GM18519 (cell line): Measurements from ENCODE around the gene AMZ1.

ENCODE experiments used
- ATAC-seq: cut with Tn5 transposase; IDR thresholded peaks from one replicate; pipeline ENCODE4 v1.9.1; 2021; ENCODE audit warnings: mild to moderate bottlenecking, moderate library complexity; ENCODE audit not compliant: unreplicated experiment, low FRiP score

Gene AMZ1

DNA sequence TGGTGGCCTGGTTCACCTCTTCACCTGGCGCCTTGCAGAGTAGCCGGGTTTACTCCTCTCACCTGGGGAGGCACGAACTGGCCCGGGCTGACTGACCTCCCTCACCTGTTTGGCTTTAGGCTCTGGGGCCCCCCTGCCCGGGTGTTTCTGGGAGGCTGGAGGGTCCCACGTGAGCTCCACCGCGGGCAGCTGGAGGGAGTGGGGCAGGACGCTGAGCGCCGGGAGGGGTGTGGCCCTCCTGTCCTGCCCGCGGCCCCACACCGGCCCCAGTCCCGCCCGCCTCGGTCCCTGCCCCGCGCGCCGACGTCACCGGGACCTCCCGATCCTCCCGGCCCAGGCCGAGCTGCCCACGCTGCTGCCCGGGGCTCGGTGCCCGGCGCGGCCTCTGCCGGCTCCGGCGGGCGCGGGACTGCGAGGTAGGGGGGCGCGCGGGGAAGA is at the start of gene AMZ1:
Gene AMZ1 (plus strand): TSS at position 322 of the 438 bp plus-strand sequence. CDS start 12,250 bp downstream, outside the sequence.
- no peak for ATAC-seq

- ATAC-seq: no peak
Measured at GRCh38 chr7:2638224-2638991, 49.6 kb upstream of the AMZ1 start.

DNA sequence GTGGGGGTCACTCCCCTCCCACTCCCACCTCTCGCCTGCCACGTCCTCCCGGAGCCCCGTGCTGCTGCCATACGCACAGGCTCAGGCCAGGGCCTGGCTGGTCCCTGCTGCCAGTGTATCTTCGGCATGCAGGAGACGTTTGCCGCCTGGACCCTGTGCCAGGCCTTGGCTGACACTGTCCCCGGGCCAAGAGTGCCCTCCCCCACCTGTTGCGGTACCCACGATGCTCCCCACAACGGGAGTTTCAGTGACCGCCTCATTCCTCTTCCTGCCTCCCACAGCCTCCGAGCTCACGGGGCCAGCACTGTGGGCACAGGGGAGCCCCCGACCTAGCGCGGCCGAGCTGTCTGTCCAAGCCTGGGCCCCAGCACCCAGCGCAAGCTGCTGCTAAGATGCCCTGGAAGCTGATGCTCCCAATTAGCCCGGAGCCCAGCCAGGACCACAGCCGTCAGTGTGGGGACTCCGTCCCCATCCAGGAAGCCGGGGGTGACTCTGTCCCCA is 48.8 kb upstream of the AMZ1 start:
- ATAC-seq: no peak

DNA sequence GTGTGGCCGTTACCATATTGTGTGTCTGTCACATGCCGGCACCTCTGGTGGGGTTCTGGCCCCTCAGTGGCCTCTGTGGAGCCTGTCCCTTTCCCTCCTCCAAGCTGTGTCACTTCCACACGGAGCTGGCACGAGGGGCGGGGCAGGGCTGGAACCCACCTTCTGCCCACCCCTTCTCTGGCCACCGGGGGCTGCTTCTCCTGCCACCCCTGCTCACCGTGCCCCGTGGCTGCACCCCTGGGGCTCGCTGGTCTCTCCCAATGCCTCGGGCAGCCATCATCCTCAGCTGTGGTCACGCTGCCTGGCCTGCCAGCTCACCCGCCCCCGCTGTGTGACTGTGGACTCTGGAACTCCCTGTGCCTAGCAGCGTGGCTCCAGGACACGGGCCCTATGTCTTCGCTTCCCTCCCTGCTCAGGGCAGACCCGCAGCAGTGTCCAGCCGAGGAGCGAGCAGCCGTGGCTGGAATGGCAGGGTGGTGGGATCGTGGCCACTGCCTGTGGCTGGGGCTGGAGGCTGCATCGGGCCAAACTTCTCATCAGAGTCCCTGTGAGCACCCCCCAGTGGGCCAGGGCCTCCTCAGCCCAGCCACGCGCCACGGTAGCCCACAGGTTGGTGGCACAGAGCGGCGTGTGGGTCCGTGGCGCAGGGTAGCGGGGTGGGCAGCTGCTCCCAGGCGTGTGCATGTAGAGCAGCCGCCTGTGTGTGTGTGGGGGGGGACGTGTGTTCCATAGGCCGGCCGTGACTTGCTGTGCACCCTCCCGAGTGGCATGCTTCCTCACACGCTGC is 48.1 kb upstream of the AMZ1 start:
- no peak for ATAC-seq

DNA sequence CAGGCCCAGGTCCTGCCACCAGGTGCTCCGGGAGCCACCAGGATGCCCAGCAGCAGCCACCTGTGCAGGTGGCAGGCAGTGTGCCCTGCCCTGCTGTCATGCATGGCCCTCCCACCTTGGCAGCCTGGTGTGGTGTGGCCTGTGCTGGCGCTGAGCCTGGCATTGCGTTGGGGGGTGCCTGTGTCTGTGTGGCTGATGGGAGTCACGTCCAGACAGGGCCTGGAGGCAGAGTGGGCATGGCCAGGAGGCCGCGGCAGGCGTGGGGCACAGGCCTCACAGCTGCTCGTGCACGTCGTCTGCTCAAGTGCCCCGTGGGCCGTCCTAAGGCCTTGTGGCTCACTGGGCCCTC is 47.5 kb upstream of the AMZ1 start:
- no peak for ATAC-seq

- ATAC-seq: no peak
Measured at GRCh38 chr7:2640846-2641316, 47.1 kb upstream of the AMZ1 start.

- no peak for ATAC-seq
Measured at GRCh38 chr7:2641406-2642393, 46.3 kb upstream of the AMZ1 start.

DNA sequence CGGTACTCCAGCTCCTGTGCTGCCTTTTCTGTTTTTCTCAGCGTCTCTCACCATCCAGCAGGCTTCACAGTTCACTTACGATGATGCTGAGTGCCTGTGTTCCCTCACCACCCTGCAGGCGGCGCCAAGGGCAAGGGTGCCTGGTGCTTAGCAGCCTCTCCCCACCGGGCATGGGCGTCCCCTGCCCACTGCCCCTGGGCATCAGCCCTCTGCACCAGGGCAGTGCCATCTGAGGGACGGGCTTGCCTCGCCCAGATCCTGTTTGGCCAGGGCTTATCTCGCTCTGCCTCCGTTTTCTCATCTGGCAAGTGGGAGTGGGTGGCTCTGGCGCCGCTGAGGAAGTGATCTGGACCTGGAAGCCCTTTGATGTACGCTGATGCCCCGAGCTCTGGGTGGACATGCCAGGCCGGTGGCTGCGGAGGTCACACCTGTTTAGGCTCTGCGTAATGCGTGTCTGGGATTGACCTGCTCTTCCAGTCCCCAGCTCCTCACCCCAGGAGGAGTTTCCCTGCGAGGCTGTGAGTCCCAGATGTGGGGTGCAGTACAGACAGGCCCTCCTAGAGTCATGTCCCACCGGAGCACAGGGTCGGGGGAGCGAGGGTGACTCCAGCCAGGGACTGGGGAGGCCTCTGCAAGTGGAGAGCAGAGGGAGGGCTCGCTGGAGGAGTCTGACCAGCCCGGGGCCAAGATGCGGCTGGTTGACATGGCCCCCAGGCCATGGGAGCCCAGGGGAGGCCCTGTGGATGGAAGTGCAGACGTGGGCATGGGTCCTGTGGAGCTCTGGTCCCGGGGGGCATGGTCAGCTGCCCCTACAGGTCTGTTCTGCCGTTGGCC is 44.4 kb upstream of the AMZ1 start:
- no peak for ATAC-seq

GRCh38 chr7:2644220-2644561 is 43.8 kb upstream of the AMZ1 start:
- ATAC-seq: no peak

DNA sequence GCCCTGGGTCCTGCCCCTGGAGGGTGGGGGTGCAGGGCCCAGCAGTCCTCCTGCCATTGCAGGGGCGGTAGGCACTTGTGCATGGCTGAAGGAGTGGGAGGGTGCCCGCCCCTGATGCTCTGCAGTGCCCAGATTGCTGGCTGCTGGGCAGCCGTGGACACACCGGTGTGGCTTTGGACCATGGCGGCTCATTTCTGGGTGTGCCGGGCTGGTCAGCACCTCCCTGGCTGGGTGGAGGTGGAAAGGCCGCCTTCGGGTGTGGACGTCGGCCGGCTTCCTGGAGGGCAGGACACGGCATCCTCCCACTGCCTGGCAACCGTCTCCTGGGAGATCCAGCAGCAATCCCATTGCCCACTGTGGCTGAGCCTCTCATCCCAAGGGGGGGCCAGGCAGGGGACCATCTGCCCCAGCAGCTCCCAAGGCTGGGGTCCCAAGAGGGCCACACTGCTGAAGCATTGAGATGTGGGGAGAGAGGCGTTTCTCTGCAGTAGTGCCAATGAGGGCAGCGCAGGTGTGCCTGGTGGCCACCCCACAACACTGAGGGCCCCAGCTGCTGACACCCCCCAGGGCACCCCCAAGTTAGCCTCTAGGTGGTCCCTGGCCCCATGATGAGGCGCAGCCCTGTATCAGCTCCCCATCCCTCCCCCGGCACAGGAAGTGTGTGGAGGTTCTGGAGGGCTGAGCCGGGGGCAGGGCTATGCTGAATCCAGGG is 43.3 kb upstream of the AMZ1 start:
- peak; percentile 27 for ATAC-seq

DNA sequence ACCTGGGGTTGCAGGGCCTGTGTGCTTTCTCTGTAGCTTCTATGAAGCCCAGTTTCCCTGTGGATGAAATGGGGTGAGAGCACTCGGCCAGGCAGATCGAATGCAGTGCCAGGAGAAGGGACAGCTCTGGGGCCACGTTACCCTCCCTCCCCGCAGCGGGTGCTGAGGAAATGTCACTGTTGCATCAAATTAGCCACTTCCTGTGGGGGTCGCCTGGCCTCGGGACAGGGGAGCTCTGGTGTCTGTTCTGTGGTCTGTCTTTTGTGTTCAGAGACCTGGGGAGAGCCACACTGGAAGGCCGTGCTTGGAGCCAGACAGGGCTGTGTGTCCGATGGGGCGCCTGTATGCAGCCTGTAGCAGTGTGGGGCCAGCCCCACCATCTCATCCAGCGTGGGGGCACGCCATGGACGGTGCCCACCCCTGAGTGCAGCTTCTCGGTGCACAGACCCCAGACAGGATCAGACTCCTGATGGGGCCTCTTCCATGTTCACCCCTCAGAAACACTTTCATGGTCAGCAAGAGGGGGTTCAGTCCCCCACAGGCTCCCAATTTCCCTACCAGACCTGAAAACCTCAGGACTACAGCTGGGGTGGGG is 42.6 kb upstream of the AMZ1 start:
- peak; percentile 45 for ATAC-seq

DNA sequence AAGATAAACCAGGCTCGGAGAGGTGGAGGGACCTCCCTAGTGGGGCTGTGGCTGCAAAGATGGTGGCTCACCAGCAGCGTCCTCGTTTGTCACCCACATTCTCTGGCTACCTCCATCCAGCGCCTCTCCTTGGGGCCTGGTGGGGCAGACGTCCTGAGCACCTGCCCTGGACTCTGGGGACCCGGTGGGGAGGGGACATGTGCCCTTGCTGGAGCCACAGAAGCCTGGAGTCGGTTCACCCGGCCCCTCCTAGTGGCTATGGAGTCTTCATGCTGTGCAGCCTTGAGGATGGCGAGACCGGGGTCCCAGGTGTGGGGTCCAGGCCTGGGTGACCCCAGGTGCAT is 41.7 kb upstream of the AMZ1 start:
- no peak for ATAC-seq

DNA sequence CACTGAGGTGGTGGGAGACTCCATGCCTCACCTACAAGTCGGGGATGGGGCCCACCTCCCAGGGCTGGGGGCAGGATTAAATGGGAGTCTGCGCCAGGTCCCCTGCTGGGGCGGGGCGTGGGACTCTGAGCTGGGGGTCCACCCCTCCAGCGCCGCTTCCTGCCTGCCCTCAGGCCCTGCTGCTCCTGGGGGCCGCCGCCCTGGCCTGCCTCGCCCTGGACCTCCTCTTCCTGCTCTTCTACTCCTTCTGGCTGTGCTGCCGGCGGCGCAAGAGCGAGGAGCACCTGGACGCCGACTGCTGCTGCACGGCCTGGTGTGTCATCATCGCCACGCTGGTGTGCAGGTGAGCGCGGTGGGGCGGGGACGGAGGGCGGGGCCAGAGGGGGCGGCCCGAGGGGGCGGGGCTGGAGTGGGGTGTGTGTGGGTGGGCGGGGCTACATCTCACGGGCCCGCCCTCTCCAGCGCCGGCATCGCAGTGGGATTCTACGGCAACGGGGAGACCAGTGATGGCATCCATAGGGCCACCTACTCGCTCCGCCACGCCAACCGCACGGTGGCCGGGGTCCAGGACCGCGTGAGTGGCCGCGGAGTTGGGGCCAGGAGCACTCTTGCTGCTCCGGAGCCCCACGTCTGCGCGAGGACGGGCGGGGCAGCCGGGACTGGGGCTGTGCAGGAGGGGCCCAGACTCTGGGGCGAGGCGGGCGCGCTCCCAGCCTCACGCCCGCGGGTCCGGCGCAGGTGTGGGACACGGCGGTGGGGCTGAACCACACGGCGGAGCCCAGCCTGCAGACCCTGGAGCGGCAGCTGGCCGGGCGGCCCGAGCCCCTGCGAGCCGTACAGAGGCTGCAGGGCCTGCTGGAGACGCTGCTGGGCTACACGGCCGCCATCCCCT is 41.1 kb upstream of the AMZ1 start:
- no peak for ATAC-seq

GRCh38 chr7:2647594-2648172 is 40.3 kb upstream of the AMZ1 start:
- no peak for ATAC-seq

DNA sequence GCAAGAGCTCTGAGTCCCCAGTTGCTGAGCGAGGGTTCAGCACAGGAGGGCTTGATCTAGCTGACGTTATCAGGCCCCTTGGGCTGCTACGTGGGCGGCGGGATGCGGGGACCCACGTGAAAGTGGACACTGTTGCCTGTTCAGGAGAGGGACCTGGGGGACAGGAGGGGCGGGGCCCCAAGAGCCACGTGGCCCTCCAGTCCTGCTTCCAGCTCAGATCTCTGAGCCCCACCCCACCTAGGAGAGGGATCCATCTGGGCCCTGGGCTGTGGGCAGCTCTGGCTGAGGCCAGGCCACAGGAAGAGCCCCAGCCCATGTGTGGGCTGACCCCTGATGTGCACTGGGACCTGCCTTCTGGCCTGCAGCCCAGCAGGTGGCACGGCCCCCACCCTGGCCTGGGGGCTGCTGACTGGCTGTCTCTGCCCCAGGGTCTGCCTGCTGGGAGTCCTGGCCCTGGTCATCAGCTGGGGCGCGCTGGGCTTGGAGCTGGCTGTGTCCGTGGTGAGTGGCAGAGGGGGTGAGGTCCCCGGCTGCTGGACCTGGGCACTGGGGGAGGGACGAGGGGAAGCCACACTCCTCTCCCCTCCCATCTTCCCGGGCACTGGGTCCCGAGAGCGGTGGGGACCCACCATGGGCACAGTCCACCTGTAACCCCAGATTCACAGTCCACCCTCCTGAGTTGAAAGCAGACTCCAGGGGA is 38.7 kb upstream of the AMZ1 start:
- no peak for ATAC-seq

DNA sequence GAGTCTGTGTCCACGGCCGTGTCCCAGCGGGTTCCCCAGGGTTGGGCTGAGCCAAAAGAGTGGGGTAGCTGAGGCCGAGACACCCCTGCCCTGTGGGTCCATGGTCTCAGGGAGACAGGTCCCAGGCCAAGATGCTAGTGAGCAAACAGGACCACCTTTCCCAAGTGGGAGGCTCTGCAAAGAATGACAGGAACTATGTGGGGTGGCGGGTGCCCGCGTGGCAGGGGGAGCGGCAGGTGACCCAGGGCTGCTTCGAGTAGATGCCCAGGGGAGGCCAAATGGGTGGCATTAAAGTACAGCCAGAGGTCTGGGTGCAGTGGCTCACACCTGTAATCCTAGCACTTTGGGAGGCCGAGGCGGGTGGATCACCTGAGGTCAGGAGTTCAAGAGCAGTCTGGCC is 38.0 kb upstream of the AMZ1 start:
- no peak for ATAC-seq

DNA sequence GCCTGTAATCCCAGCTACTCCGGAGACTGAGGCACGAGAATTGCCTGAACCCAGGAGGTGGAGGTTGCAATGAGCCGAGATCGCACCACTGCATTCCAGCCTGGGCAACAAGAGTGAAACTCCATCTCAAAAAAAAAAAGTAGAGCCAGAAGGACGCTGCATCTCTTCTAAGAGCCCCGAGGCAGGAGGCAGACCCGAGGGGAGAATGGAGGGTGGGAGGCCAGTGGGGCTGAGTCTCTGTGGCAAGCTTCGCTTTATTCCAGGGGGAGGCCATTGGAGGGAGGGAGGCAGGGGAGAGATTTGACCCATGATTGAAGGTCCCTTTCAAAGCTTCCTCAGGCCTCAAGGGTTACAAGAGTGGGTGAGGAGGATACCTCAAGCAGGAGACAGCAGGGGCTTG is 37.6 kb upstream of the AMZ1 start:
- no peak for ATAC-seq
